ENCODE measurements around the gene CHD1L. TPM values are rescaled to one million over a fixed set of nuclear protein-coding genes. Genes with fewer than 3 reads are reported as not detected.

Gene CHD1L
- total RNA-seq, 2 experiments from 2014 or later, result 22.0 to 22.8 TPM

DNA sequence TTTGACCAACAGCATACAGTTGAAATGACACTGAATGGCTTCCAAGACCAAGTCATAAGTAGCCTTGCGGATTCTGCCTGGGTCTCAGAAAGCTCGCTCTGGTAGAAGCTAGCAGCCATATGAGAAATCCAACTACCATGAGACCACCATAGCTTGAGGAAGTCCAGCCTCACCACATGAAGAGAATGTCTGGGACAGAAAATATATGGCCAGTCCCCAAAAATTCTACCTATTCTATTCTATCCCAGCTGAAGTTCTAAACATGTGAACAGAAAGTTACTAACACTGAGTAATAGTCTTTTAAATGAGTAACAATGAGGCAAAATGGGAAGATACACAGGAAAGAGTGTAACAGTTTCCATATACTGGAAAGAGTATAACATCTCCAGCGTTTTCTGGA lies 26.4 kb upstream of the CHD1L start:
- CTCF ChIA-PET, result no interaction called here
- H3K9me3 Mint-ChIP-seq, result no peaks in the 10 kb centered on the region
- intact Hi-C loops (cut with DNase I, micrococcal nuclease), result no loop called here

DNA sequence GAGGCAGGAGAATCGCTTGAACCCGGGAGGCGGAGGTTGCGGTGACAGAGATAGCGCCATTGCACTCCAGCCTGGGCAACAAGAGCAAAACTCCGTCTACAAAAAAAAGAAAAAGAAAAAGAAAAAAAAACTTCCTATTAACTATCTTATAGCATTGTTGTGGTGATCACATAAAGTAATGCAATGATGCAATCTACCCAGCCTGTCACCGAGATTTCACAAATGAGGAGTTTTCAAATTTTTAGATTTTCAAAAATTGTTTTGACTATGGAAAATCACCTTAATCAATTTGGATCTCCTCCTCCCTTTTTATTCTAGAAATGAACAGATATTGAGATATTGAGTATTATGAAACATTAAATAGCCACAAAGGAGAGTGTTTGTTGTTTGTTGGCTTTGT lies 25.3 kb upstream of the CHD1L start:
- no peaks in the 10 kb centered on the region for H3K36me3 ChIP-seq (ENCODE audit: insufficient read depth, low read length)
- H3K27me3 ChIP-seq (ENCODE audit: control insufficient read depth in 1 of 2, insufficient read depth in 2 of 2, low read length in 2 of 2), result no peaks in the 10 kb centered on the region
- intact Hi-C loops (cut with DNase I, micrococcal nuclease), result no loop called here
- H3K4me3 Mint-ChIP-seq, result no peak overlapping the region
- H3K9me3 Mint-ChIP-seq, result no peaks in the 10 kb centered on the region
- DNase-seq (no peak), ATAC-seq (ENCODE audit: poor library complexity) (no peak)
- H3K27ac ChIP-seq (ENCODE audit: low read depth in 1 of 2, low read length in 2 of 2), result no peak overlapping the region
- TF ChIP-seq, protein P1, sequence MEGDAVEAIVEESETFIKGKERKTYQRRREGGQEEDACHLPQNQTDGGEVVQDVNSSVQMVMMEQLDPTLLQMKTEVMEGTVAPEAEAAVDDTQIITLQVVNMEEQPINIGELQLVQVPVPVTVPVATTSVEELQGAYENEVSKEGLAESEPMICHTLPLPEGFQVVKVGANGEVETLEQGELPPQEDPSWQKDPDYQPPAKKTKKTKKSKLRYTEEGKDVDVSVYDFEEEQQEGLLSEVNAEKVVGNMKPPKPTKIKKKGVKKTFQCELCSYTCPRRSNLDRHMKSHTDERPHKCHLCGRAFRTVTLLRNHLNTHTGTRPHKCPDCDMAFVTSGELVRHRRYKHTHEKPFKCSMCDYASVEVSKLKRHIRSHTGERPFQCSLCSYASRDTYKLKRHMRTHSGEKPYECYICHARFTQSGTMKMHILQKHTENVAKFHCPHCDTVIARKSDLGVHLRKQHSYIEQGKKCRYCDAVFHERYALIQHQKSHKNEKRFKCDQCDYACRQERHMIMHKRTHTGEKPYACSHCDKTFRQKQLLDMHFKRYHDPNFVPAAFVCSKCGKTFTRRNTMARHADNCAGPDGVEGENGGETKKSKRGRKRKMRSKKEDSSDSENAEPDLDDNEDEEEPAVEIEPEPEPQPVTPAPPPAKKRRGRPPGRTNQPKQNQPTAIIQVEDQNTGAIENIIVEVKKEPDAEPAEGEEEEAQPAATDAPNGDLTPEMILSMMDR (IDR thresholded peaks at IDR 0.05), result no peak
- ChIA-PET POLR2A (no interaction called here), CTCF (no interaction called here)
- H3K27me3 Mint-ChIP-seq, result no peaks in the 10 kb centered on the region
- no peaks in the 10 kb centered on the region for H3K4me1 ChIP-seq (ENCODE audit: insufficient read depth, low read length)
- no peak overlapping the region for H3K4me3 ChIP-seq (ENCODE audit: low read length)
- H3K4me1 Mint-ChIP-seq (ENCODE audit: low read depth), result no peaks in the 10 kb centered on the region
- no peaks in the 10 kb centered on the region for H3K36me3 Mint-ChIP-seq (ENCODE audit: low read depth)
- no peak overlapping the region for H3K27ac Mint-ChIP-seq
- no peaks in the 10 kb centered on the region for H3K9me3 ChIP-seq (ENCODE audit: control insufficient read depth in 1 of 2, insufficient read depth in 1 of 2, low read length in 2 of 2)

More for the DNA sequence above, 26.4 kb upstream of the CHD1L start:
- H3K36me3 ChIP-seq (ENCODE audit: insufficient read depth, low read length), result no peaks in the 10 kb centered on the region
- H3K9me3 ChIP-seq (ENCODE audit: control insufficient read depth in 1 of 2, insufficient read depth in 1 of 2, low read length in 2 of 2), result no peaks in the 10 kb centered on the region
- no peak for ATAC-seq (ENCODE audit: poor library complexity)
- TF ChIP-seq, protein P1 (IDR thresholded peaks at IDR 0.05), result no peak
- no peaks in the 10 kb centered on the region for H3K4me1 ChIP-seq (ENCODE audit: insufficient read depth, low read length)
- H3K4me1 Mint-ChIP-seq (ENCODE audit: low read depth), result no peaks in the 10 kb centered on the region
- no peaks in the 10 kb centered on the region for H3K27me3 Mint-ChIP-seq
- no peaks in the 10 kb centered on the region for H3K36me3 Mint-ChIP-seq (ENCODE audit: low read depth)
- no peak overlapping the region for H3K4me3 Mint-ChIP-seq
- no peak for DNase-seq
- no peak overlapping the region for H3K27ac Mint-ChIP-seq
- no peak overlapping the region for H3K27ac ChIP-seq (ENCODE audit: low read depth in 1 of 2, low read length in 2 of 2)
- H3K4me3 ChIP-seq (ENCODE audit: low read length), result no peak overlapping the region
- POLR2A ChIA-PET, result no interaction called here
- H3K27me3 ChIP-seq (ENCODE audit: control insufficient read depth in 1 of 2, insufficient read depth in 2 of 2, low read length in 2 of 2), result no peaks in the 10 kb centered on the region

DNA sequence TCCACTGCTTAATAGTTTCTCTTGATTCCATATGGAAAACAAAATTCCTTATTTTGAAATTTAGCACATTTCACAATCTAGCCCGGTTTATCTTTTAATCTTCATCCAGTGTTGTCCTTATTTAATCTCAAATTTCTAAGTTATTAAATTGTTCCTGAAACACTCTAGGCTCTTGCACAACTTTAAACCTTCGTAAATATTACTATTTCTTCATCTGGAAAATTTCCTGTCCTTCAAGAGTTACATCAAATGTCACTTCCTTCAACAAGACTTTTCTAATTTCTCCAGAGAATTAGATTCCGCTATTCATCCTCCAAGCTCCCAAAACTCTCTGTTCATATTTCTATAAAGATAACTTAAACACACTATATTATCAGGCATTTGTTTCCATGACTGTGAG lies 23.9 kb upstream of the CHD1L start:
- H3K4me1 Mint-ChIP-seq (ENCODE audit: low read depth), result peaks cover 2% of the 10 kb centered on the region
- Histone ChIP-seq H3K36me3 (ENCODE audit: insufficient read depth, low read length) (no peaks in the 10 kb centered on the region), H3K9me3 (ENCODE audit: control insufficient read depth in 1 of 2, insufficient read depth in 1 of 2, low read length in 2 of 2) (no peaks in the 10 kb centered on the region), H3K4me3 (ENCODE audit: low read length) (no peak overlapping the region), H3K27ac (ENCODE audit: low read depth in 1 of 2, low read length in 2 of 2) (no peak overlapping the region), H3K4me1 (ENCODE audit: insufficient read depth, low read length) (no peaks in the 10 kb centered on the region), H3K27me3 (ENCODE audit: control insufficient read depth in 1 of 2, insufficient read depth in 2 of 2, low read length in 2 of 2) (no peaks in the 10 kb centered on the region)
- H3K36me3 Mint-ChIP-seq (ENCODE audit: low read depth), result no peaks in the 10 kb centered on the region
- ATAC-seq (ENCODE audit: poor library complexity), result no peak
- ChIA-PET CTCF (no interaction called here), POLR2A (no interaction called here)
- DNase-seq, result no peak
- H3K27ac Mint-ChIP-seq, result no peak overlapping the region
- no peaks in the 10 kb centered on the region for H3K9me3 Mint-ChIP-seq
- TF ChIP-seq, protein P1 (IDR thresholded peaks at IDR 0.05), result no peak
- H3K27me3 Mint-ChIP-seq, result no peaks in the 10 kb centered on the region
- intact Hi-C loops (cut with DNase I, micrococcal nuclease), result no loop called here
- no peak overlapping the region for H3K4me3 Mint-ChIP-seq

Measured in CD4-positive, alpha-beta T cell (primary cell).